Thyroid gland (tissue), 4 donors: ENCODE data around the gene MAGI1. TPM values are rescaled to one million over a fixed set of nuclear protein-coding genes. Genes with fewer than 3 reads are reported as not detected.

Experiments used
- DNase-seq, 2 donors: peaks; one replicate each; pipeline ENCODE4 v3.0.0-alpha.2; 2019
- H3K27ac ChIP-seq, 3 donors: fragments of 200-600 bp; sonication (generic); 1 replicate in 2 of 3; 2 replicates in 1 of 3; pipeline ENCODE4 v1.5.1; 2016 to 2019; ENCODE audit warnings: mild to moderate bottlenecking in 1 of 3, moderate library complexity in 1 of 3
- H3K27me3 ChIP-seq: fragments of 200-600 bp; sonication (generic); one replicate; pipeline ENCODE4 v1.5.1; 2019
- H3K36me3 ChIP-seq, 2 donors: fragments of 200-600 bp; sonication (generic); one replicate each; pipeline ENCODE4 v1.5.1; 2016 to 2019
- H3K4me1 ChIP-seq, 2 donors: fragments of 200-600 bp; sonication (generic); one replicate each; pipeline ENCODE4 v1.5.1; 2017 to 2019
- H3K4me3 ChIP-seq, 3 donors: fragments of 200-600 bp; sonication (generic); replicated peaks in 1 of 3; 1 replicate in 2 of 3; 2 replicates in 1 of 3; pipeline ENCODE4 v1.5.1; 2016; ENCODE audit warnings: mild to moderate bottlenecking in 1 of 3
- H3K9me3 ChIP-seq: fragments of 200-600 bp; sonication (generic); one replicate; pipeline ENCODE4 v1.5.1; 2017
- CTCF ChIP-seq, 6 experiments: fragments of 200-600 bp in 3 of 6; fragments of 450-650 bp in 3 of 6; sonication (generic) in 3 of 6; IDR thresholded peaks; one replicate each; pipeline ENCODE4 v1.5.1; 2016 to 2019; ENCODE audit warnings: antibody characterized with exemption in 6 of 6, mild to moderate bottlenecking in 2 of 6, inconsistent platforms in 1 of 6, moderate library complexity in 1 of 6
- POLR2A ChIP-seq, 2 donors: fragments of 450-650 bp; IDR thresholded peaks; one replicate each; pipeline ENCODE4 v1.6.1; 2017; ENCODE audit warnings: antibody characterized with exemption in 2 of 2, mild to moderate bottlenecking in 2 of 2, moderate library complexity in 1 of 2
- WGBS, 2 donors: methylation state at CpG; one replicate each; pipeline ENCODE4 v1.1.5; 2017; 5-methylcytosine and 5-hydroxymethylcytosine counted together
- intact Hi-C: fragments of 100-400 bp; cut with DNase I; formaldehyde crosslinking; loops from one replicate; pipeline ENCODE4 v1.15.1; 2023
- total RNA-seq, 4 donors: library from RNA; depleted of rRNA; stranded (reverse); fragments of >200 nt; gene quantifications; one replicate each; pipeline ENCODE4 v1.2.3, GENCODE V29; 2016

Gene MAGI1
- total RNA-seq, 4 donors from 2014 or later: 60.5 to 123 (median 87.5) TPM

DNA sequence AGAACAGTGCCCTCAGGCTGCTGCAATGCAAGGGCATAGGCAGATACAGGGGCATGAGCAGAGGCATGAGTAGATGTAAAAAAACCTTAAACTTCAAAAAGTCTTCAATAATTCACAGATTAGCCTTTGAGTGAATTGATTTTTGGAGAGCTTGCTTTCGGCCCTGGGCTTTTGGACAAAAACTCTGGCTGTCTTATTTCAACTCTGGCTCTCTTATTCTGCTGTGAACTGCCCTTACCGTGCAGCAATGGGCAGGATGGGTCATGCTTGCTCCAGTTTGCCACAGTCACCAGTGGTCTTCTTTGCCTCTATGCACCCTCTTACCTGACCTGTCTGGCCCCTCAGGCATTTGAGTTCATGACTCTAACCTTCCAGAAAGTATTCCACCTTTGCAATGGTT is 555.7 kb downstream of the MAGI1 start:
- Histone ChIP-seq H3K36me3 (no peaks in the 10 kb centered on the region), H3K27me3 (no peaks in the 10 kb centered on the region), H3K27ac (peak overlapping the region; percentile 7 to 84 (median 32)), H3K4me1 (peaks cover 43 to 45% of the 10 kb centered on the region in 2 donors), H3K4me3 (no peak overlapping the region), H3K9me3 (no peaks in the 10 kb centered on the region)
- DNase-seq: no peak
- intact Hi-C loops: no loop called here
- TF ChIP-seq POLR2A (IDR thresholded peaks at IDR 0.05) (no peak), CTCF (IDR thresholded peaks at IDR 0.05) (no peak)
- WGBS, 2 donors: 0 to 20% methylated on average over 2 of the region's 2 CpGs

- no peak for DNase-seq
- H3K4me1 ChIP-seq: peaks cover 39 to 41% of the 10 kb centered on the region in 2 donors
- 80 to 89% methylated on average over 4 of the region's 4 CpGs for WGBS, 2 donors
- H3K4me3 ChIP-seq: no peak overlapping the region
- H3K27ac ChIP-seq: no peak overlapping the region
- H3K36me3 ChIP-seq: no peaks in the 10 kb centered on the region
- no peak for TF ChIP-seq CTCF (IDR thresholded peaks at IDR 0.05)
- TF ChIP-seq POLR2A (IDR thresholded peaks at IDR 0.05): no peak
- intact Hi-C loops: no loop called here
- H3K9me3 ChIP-seq: no peaks in the 10 kb centered on the region
- H3K27me3 ChIP-seq: no peaks in the 10 kb centered on the region
Observed at GRCh38 chr3:65481085-65481484, 557.6 kb downstream of the MAGI1 start.

- Histone ChIP-seq H3K36me3 (no peaks in the 10 kb centered on the region), H3K27ac (no peak overlapping the region), H3K9me3 (no peaks in the 10 kb centered on the region), H3K4me3 (no peak overlapping the region), H3K27me3 (no peaks in the 10 kb centered on the region), H3K4me1 (peaks cover 28 to 32% of the 10 kb centered on the region in 2 donors)
- DNase-seq: no peak
- WGBS, 2 donors: 86 to 88% methylated on average over 3 of the region's 3 CpGs
- intact Hi-C loops: no loop called here
- no peak for TF ChIP-seq POLR2A (IDR thresholded peaks at IDR 0.05)
- TF ChIP-seq CTCF (IDR thresholded peaks at IDR 0.05): no peak
Observed at GRCh38 chr3:65479990-65480389, 558.7 kb downstream of the MAGI1 start.

DNA sequence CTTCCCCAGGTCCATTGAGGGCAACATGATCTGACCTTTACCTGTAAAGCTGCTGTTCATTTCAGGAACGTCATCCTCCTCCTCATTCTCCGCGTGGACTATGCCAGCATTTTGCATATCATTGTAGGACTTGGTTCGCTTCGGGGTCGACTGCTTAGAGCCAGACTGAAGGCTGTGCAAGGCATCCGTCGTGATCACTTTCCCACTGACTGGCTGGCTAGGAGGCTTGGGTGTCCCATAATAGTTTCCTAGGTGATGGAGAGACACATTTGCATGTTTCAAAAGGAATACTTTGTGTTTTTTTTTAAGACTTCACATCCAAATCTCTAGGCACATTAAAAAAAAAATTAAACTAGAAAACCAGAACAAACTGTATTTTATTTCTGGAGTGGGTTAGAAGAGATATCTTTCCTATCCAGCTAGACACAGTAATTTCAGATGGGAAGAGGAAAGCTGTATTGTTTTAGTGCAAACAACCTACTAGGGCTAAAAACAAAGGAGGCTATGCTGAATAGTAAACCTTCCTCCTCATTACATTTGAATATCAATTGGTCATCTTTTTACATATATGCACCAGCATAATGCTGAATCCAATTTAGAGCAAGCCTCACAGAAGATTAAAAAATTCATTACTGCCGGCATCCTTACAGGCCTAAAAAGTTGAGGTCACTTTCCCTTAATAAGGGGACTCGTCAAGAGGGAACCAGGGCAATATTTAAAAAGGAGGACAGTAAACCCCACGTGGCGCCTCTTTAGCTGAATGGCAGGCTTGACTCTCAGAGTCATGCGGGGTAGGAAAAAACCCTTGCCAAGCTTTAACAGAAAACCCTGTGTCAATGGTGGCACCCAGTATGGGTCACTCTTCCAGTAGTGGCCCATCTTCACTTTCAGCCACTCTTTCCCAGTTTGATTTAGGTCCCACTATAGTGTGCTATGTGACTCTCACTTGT is 559.9 kb downstream of the MAGI1 start:
- H3K27ac ChIP-seq: no peak overlapping the region
- no peaks in the 10 kb centered on the region for H3K27me3 ChIP-seq
- TF ChIP-seq POLR2A (IDR thresholded peaks at IDR 0.05) (no peak), CTCF (IDR thresholded peaks at IDR 0.05) (no peak)
- no peak for DNase-seq
- 89 to 92% methylated on average over 13 of the region's 13 CpGs for WGBS, 2 donors
- peaks cover 17 to 20% of the 10 kb centered on the region in 2 donors for H3K4me1 ChIP-seq
- intact Hi-C loops: no loop called here
- H3K36me3 ChIP-seq: no peaks in the 10 kb centered on the region
- no peak overlapping the region for H3K4me3 ChIP-seq
- no peaks in the 10 kb centered on the region for H3K9me3 ChIP-seq

- H3K27me3 ChIP-seq: no peaks in the 10 kb centered on the region
- TF ChIP-seq POLR2A (IDR thresholded peaks at IDR 0.05) (no peak), CTCF (IDR thresholded peaks at IDR 0.05) (no peak)
- 70 to 84% methylated on average over 3 of the region's 3 CpGs for WGBS, 2 donors
- no peak overlapping the region for H3K4me3 ChIP-seq
- intact Hi-C loops: no loop called here
- no peaks in the 10 kb centered on the region for H3K36me3 ChIP-seq
- H3K27ac ChIP-seq: no peak overlapping the region
- H3K9me3 ChIP-seq: no peaks in the 10 kb centered on the region
- DNase-seq: no peak
- peaks cover 0 to 6% of the 10 kb centered on the region in 2 donors for H3K4me1 ChIP-seq
Observed at GRCh38 chr3:65473736-65474135, 565.0 kb downstream of the MAGI1 start.
